NCI-H1930 (cell line): ENCODE data around the gene FNDC11.

Experiments used
- DNase-seq, 2 experiments: peaks; one replicate each; lab custom pipeline; 2025; lab: John Stamatoyannopoulos, UW

Gene FNDC11

DNA sequence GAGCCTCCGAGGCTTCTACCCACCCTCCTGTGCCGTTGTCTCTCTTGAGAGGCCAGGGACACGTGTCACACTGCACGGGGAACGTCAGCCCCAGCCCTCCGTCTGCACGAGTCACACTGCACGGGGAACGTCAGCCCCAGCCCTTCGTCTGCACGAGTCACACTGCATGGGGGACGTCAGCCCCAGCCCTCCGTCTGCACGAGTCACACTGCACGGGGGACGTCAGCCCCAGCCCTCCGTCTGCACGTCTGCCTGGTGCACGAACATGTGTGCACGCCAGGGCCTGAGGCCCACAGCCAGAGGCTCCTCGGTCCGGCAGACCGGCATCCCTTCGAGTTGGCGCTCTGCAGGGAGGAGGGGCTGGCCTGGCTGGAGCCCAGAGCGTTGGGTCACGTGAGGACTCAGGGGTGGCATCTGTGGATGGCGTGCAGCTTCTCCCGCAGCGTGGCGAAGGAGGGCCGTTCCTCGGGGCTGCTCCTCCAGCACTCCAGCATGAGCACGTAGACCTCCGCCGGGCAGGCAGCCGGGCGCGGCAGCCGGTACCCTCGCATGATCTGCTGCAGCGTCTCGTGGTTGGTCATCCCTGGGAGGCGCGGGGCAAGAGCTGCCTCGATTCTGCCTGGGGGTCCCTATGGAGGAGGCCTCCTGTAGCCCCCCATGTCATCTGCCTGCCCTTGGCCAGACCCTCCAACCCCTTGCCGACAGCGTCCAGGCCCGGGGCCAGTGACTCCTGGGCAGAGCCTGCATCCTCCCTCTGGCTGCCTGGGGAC lies 13.4 kb upstream of the FNDC11 start:
- no peak for DNase-seq

DNA sequence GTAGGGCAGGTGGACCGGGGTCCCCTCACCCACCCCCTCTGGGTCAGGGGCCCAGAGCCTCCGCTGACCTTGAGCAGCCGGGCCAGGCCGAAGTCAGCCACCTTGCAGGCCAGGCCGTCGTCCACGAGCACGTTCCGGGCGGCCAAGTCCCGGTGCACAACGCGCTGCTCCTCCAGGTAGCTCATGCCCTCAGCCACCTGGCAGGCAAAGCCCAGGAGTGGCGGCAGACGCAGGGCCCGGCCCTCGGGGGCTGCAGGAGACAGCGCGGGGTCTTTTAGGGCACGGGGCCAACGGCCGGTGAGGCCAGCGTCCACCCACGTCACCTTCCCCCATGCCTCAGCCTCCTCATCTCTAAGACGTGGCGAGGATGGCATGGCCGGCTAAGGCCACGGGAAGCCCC lies 12.6 kb upstream of the FNDC11 start:
- no peak for DNase-seq

DNA sequence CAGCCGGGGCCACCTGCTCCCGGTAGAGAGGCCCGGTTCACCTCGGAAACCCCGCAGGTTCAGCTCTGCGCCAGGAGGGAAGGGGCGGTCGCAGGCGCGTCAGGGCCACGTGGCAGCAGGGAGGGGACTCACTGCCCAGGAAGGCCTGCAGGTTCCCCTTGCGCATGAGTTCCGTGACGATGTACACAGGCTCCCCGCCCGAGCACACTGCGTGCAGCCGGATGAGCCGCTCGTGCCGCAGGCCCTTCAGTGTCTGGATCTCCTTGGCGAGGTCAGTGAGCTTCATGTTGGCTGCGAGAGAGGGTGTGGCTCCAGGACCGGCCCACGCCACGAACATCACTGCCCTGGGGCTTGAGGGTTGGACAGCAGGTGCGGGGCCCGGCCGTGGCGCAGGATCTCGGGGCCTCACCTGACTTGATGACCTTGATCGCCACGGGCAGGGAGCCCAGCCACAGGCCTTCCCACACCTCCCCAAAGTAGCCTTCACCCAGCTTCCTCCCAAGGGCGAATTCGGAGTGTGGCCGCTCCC lies 11.9 kb upstream of the FNDC11 start:
- DNase-seq: no peak

DNA sequence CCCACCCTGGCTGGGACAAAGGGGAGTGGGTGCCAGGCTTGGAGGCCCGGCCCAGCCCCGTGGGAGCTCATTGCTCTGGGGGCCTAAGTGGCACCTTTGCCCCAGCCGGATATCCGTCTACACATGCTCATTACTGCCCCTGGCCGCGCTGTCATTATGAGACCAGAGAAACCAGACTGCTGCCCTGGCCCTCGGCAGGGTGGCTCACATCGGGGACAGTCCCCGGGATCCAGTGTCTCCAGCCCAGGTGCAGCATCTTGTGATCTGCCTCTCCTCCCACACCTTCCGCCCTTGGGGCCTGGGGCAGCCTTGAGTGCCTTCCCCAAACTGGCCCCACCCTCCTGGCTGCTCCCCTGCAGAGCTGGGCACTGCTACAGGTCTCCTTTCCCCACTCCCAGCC lies 11.3 kb upstream of the FNDC11 start:
- no peak for DNase-seq

DNA sequence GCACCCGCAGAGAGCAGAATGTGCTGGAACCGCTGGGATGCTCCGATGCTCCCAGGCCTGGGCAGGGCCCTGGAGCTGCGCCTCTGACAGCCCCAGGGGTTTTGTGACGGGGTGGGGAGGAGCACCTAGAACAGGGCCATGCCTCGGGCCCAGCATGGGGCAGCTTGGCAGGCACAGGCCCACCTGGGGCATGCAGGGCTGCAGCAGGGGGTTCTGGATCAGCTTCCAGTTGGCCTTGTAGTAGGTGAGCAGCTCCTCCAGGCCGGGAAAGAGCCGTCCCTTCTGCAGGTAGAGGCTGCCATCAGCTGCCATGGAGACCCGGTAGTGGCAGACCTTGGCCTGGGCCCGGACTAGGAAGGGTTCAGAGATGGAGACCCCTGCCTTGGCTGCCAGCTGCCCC lies 10.8 kb upstream of the FNDC11 start:
- DNase-seq: no peak

DNA sequence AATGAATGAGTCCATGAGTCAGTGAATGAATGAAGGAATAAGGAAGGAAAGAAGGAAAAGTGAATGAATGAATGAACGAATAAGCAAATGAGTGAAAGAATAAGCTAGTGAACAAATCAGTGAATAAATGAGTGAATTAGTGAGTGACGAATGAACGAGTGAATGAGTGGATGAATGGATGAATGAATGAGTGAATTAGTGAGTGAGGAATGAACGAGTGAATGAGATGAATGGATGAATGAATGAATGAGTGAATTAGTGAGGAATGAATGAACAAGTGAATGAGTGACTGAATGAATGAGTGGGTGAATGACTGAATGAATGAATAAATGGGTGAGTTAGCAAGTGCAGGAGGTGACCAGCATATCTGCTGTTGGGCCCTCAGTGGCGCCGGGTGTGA lies 10.2 kb upstream of the FNDC11 start:
- no peak for DNase-seq

DNA sequence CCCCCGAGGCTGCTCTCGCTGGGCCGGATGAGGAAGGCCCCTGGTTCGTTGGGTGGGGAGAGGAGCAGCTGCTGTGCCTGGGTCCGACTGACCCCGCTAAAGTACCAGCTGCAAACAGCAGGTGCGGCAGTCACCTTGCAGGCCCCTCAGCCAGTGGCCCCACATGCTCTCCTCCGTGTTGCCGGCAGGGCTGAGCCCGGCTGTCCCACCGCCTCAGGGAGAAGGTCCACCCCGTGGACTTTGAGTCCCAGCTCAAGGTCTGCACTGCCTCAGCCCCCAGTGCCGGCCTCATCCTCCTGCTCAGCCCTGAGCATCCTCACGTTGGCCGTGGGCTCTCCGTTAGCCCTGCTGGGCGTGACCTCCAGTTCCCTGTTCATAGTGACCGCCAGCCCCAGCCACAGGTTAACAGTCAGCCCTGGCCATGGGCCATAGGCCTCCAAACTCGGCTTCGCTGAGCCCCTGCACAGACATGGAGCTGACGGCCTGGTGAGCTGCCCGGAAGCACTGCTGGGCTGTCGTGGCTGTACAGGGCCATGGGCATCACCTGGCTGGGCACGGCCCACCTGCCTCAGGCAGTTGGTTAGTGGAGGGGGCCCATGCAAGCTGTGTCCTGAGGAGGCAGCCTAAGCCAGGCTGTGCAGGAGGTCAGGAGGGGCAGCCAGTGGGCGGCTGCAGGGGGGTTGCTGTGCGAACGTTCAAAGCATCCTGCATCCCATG lies 9.6 kb upstream of the FNDC11 start:
- no peak for DNase-seq

DNA sequence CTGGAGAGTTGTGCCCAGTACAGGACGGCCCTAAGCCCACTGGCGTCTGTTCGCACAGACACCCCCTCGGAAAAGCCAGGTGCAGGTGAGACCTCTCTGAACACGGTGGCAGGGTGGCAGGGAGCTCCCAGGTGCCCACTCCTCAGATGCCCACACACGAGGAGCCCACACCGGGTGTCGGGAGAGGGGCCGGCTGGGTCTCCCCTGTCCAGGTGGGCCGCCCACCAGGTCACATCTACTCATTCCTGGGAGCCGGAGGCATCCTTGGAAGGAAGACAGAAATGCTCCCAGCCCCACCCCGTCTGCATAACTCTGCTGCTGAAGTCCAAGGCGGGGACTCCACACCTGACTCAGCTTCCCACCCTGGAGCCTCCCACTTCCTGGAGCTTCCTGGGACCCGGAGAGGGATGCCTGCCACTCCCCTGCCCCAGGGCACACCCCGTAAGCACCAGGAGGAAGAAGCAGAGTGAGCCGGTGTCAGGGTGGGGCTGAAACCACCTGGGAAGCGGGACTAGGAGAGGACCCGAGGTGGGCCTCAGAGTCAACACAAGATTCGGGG lies 8.9 kb upstream of the FNDC11 start:
- DNase-seq: no peak

DNA sequence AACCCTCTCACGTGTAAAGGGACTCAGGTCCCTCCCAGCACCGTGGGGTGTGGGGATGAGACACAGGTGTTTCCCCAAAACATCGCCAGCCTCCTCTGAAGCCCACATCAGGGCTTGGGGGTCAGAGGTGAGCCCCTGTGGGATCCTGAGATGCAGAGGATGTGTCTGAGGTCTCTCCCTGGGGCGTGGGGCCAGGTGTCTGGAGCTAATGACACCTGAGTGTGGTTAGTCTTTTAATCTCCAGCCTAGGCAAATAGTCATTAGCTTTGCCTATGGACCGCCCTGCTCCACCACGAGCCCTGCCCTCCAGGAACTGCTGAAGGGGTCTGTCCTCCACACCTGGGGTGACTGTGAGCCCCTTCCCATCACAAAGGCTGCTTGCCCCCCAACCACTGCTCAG lies 8.1 kb upstream of the FNDC11 start:
- no peak for DNase-seq

DNA sequence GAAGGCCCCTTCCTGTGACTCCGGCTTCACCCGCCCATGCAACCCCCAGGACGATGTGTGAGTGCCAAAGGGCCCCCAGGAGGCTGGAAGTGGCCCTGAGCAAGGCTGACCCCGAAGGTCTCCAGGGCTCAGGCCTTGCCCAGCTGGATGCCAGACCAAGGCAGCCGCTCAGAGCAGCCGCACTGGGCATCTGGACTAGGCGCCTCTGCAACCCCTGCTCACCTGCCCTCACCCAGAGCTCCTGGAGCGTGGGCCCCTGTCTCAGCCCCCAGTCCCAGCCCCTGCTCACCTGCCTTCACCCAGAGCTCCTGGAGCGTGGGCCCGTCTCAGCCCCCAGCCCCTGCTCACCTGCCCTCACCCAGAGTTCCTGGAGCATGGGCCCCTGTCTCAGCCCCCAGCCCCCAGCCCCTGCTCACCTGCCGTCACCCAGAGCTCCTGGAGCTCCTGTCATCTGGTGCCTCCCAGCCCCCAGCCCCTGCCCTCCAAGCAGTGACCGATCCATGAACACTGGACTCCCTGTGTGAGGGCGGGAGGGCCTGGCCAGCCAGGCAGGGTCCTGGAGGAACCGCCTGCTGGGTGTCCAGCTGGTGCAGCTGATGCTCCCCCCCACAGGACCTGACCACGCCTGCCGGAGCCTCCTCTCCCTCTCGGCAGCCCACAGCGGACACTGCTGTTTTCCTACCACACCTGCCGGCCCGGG lies 7.6 kb upstream of the FNDC11 start:
- no peak for DNase-seq

DNA sequence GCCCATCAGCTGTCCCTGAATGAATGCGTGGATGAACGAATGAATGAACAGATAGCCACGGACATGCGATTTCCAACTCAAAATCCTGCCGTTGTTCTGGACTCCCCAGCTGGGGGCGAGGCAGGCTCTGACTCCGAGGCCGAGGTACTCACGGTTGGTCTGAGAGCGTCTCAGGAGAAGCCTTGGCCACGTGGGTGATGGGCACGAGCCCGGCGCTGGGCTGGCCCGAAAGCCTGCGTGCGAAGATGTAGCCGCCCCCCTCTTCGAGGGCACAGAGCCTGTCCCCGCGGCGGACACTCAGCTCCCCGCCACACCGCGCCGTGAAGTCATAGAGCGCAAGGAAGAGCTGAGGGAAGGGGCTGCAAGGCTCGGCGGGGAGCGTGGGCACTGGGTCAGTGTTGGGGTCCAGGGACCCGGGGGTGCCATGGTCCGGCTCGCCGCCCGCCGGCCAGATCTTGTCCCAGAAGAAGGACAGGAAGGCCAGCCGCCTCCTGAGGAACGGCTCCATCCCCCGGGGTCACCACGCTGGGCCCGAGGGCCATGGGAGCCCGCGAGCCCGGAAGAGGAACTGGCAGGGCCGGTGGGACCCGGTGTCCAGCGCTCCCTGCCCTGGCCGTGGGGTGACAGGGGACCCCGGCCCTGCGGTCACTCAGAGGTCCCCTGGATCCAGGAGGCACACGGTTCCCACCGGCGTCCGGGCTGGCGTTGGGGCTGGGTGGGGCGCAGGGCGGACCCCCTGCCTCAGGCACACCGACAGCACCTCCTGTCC lies 6.8 kb upstream of the FNDC11 start:
- no peak for DNase-seq

DNA sequence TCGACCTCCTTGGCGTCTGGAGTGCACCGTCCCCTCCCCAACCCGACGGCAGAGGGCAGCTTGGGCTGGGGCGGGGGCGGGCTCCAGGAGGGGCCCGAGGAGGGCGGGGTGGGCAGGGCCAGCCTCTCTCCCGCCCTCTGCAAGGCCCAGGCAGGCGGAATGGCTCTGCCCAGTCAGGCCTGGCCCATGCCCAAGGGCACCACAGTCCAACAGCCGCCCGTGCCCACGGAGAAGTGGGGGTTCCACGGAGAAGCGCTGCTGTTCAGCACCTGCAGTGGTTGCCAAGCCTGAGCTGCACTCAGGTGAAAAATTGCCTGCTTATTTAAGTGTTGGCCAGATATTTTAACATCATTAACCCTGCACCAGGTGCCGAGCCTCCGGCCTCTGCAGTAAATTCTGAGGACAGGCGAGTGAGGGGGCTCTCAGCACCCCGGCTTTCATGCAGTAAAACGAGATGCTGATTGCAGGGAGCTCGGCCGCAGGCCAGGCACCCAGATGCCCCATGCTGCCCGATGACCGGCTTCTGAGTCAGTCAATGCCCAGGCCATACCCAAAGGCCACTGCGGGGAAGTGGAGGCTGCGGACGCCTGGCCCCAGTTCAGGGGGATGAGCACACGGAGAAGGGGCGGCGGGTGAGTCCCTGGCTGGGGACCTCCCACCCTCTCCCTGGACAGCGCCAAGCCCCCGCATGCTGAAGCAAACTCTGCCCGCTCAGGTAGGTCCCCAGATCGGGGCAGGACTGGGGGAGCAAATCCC lies 6.1 kb upstream of the FNDC11 start, which contains the start of gene SRMS:
Gene SRMS, minus strand, starts transcription at position 25 of the 756 bp plus-strand sequence. CDS start 286 bp downstream, outside the sequence.
- no peak for DNase-seq

DNA sequence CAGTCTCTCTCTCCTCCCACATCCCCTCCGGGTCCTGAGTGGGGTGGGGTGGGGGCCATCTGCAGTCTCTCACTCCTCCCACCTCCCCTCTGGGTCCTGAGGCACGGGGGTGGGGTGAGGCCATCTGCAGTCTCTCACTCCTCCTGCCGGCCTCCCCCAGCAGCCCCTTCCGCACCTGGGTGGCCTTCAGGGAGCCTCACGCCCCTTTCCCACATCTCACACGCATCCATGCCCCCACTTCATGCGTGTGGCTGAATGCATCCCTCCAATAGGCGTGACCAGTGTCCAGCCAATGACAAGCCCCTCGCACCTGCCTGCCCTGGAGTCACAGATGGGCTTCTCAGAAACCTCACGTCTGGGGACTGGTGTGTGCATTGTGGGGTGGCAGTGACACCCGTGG lies 5.4 kb upstream of the FNDC11 start:
- no peak for DNase-seq

DNA sequence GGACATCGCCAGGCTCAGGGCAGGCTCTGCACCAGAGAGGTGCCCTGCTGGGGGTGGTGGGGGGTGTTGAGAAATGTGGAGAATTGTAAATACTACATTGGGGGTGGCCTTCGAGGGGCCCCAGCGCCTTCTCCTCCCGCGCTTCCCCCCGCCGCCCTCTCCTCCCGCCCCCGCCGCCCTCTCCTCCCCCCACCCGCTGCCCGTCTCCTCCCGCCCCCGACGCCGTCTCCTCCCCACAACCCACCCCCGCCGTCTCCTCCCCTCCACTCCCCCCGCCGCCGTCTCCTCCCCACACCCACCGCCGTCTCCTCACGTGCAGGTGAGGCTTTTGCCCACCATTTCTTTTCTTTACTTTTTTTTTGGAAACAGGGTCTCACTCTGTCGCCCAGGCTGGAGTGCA lies 4.9 kb upstream of the FNDC11 start:
- DNase-seq: no peak

DNA sequence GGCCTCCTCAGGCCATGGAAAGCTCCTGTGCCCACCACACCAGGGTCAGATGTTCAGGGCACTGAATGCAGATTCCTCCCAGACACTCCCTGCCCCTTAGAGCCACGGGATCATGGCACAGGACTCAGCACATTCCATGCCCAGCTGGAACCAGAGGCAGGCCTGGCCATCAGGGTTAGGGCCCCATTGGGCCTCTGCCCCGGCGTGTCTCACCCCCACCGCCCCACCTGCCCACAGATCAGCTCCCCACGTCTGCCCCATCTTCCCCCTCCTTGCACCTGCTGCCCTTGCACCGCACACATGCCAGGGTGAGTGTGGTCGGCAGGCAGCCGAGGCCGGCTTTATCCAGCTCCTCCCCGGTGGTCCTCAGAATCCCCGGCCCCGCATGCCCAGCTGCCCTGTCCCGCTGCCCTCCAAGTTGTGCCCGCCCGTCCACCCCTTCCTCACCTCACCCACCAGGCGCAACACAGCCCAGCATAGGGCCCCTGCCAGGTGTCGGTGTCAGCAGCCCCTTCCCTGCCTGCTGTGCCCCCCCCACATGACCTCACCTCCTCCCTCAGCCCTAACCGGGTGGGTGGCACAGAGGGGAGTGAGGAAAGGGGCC lies 4.2 kb upstream of the FNDC11 start:
- DNase-seq: no peak

DNA sequence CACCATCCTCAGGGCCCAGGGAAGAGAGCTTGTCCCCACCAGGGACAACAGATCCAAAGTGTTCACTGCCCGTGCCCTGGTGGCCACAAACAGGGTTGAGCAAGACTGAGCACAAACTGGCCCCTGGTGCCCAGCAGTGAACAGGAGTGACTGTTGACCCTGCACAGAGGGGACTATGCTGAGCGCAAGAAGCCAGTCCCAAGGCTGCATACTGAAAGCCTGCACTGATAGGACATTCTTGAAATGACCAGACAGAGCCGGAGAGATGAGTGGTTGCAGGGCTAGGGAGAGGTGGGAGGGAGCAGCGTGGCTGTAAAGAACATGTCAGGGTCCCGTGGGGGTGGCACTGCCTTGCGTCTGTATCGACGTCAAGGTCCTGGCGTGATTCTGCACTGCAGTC lies 2.9 kb upstream of the FNDC11 start:
- no peak for DNase-seq

DNA sequence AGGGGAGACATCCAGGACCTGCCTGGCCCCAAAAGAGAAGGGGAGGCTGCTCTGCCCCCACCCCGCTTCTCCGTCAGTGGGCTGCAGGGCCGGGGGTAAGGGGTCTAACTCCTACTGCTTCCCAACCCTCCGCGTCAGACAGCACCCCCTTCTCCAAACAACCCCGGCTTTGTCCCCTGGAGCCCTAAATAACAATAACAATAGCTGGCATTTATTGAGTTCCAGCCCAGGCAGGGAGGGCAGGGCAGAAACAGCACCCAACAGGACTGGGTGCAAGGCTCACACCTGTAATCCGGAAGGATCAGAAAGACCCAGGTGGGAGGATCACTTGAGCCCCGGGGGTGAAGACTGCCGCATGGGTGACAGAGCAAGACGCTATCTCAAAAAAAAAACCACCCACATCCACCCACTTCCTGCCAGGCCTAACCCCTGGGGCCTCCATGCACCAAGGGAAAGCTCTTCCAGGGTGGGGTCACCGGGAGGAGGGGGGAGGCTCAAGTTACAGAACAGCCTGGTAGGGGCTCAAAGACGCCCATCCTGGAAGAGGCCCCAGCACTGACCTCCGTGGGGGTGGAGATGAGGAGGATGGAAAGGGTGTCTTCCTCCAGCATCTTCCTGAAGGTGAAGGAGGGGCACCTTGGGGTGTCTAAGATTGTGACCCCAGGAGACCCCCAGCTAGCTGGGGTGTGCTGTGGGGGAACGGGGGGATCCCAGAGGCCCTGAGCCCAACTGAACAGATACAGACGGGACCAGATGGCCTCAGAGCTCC lies 1.3 kb upstream of the FNDC11 start:
- DNase-seq: no peak

DNA sequence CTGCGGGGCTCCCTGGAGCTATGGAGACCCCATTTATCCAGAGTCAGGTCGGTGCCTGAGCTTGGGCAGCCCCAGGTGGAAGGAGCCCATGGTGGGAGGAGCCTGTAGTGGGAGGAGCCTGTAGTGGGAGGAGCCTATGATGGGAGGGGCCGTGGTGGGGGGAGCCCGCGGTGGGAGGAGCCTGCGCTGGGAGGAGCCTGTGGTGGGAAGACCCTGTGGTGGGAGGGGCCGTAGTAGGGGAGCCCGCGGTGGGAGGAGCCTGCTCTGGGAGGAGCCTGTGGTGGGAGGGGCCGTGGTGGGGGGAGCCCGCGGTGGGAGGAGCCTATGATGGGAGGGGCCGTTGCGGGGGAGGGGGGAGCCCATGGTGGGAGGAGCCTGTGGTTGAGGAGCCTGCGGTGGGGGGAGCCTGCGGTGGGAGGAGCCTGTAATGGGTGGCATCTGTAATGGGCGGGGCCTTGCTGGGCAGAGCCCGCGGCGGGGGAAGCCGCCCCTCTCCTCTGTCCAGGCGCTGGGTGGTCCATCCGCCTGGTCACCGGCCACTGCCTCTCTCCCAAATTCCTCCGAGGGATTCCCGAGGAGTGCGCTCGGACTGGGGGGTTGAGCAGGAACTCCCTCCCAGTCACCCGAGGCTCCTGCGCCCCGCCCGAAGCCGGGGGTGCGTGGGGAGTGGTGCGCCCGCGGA lies 567 bp upstream of the FNDC11 start:
- peak; percentile 84 to 85 for DNase-seq
